WTC11 (cell line): ENCODE data around the gene UCK1. TPM values are rescaled to one million over a fixed set of nuclear protein-coding genes. Genes with fewer than 3 reads are reported as not detected.

ENCODE experiments used
- ATAC-seq: fragments of 200-7000 bp; cut with Tn5 transposase; 2 replicates; pipeline ENCODE4 v1.10.0; 2021; ENCODE audit warnings: mild to moderate bottlenecking, moderate library complexity
- CTCF ChIA-PET: fragments of 300-600 bp; sonication (Branson Sonifier 250); formaldehyde crosslinking; loops from one replicate; lab custom pipeline; 2021; ENCODE audit warnings: antibody characterized with exemption; lab: Charles Lee
- POLR2A ChIA-PET: fragments of 350-600 bp; sonication (Branson Sonifier 250); formaldehyde crosslinking; loops from one replicate; lab custom pipeline; 2021; ENCODE audit warnings: antibody characterized with exemption; lab: Charles Lee
- DNase-seq: peaks from one replicate; pipeline ENCODE4 v3.0.0; 2021; ENCODE audit warnings: low spot score
- H3K27ac Mint-ChIP-seq: 2 replicates; pipeline ENCODE4 v1.8.0; 2021; ENCODE audit warnings: mixed read lengths
- H3K27me3 Mint-ChIP-seq: 2 replicates; pipeline ENCODE4 v1.8.0; 2021; ENCODE audit warnings: low read depth, mild to moderate bottlenecking, moderate library complexity, mixed read lengths
- H3K36me3 Mint-ChIP-seq: 2 replicates; pipeline ENCODE4 v1.8.0; 2021; ENCODE audit warnings: mixed read lengths
- H3K4me1 Mint-ChIP-seq: 2 replicates; pipeline ENCODE4 v1.8.0; 2022; ENCODE audit warnings: mixed read lengths
- H3K4me3 Mint-ChIP-seq: 2 replicates; pipeline ENCODE4 v1.8.0; 2021; ENCODE audit warnings: mild to moderate bottlenecking, moderate library complexity, mixed read lengths
- H3K9me3 Mint-ChIP-seq: 2 replicates; pipeline ENCODE4 v1.8.0; 2021; ENCODE audit warnings: mixed read lengths
- ATF3 ChIP-seq: sonication (generic); formaldehyde crosslinking; conservative IDR thresholded peaks from 2 replicates; pipeline ENCODE4 v1.8.1; 2022; ENCODE audit warnings: mild to moderate bottlenecking, missing genetic modification reagents
- CDX4 ChIP-seq: fragments of 250-450 bp; sonication (Bioruptor Pico); IDR thresholded peaks from 2 replicates; pipeline ENCODE4 v1.9.0; 2021; ENCODE audit warnings: moderate library complexity, mild to moderate bottlenecking, inconsistent platforms, borderline replicate concordance
- CREM ChIP-seq: sonication (generic); formaldehyde crosslinking; IDR thresholded peaks from 2 replicates; pipeline ENCODE4 v1.8.1; 2022; ENCODE audit warnings: mild to moderate bottlenecking, missing genetic modification reagents, moderate library complexity
- E2F4 ChIP-seq: sonication (generic); formaldehyde crosslinking; IDR thresholded peaks from 2 replicates; pipeline ENCODE4 v1.8.1; 2022; ENCODE audit warnings: low read depth, mild to moderate bottlenecking, moderate library complexity, missing genetic modification reagents, borderline replicate concordance
- FOXJ3 ChIP-seq: sonication (generic); formaldehyde crosslinking; IDR thresholded peaks from 2 replicates; pipeline ENCODE4 v1.9.0; 2021; ENCODE audit warnings: missing genetic modification reagents, mild to moderate bottlenecking, borderline replicate concordance
- FOXP1 ChIP-seq: sonication (generic); formaldehyde crosslinking; IDR thresholded peaks from 2 replicates; pipeline ENCODE4 v1.8.0; 2022; ENCODE audit warnings: missing genetic modification reagents, mild to moderate bottlenecking, moderate library complexity, borderline replicate concordance
- GABPB1 ChIP-seq: sonication (generic); formaldehyde crosslinking; IDR thresholded peaks from 2 replicates; pipeline ENCODE4 v1.8.1; 2023; ENCODE audit warnings: mild to moderate bottlenecking, missing genetic modification reagents
- GRHL2 ChIP-seq: fragments of 250-450 bp; sonication (Bioruptor Pico); IDR thresholded peaks from 2 replicates; pipeline ENCODE4 v1.8.0; 2022; ENCODE audit warnings: mild to moderate bottlenecking, moderate library complexity; ENCODE audit not compliant: insufficient replicate concordance, severe bottlenecking
- JUN ChIP-seq: sonication (generic); formaldehyde crosslinking; IDR thresholded peaks from 2 replicates; pipeline ENCODE4 v1.8.0; 2023; ENCODE audit warnings: mild to moderate bottlenecking, missing genetic modification reagents
- MAX ChIP-seq: sonication (generic); formaldehyde crosslinking; IDR thresholded peaks from 2 replicates; pipeline ENCODE4 v1.8.0; 2022; ENCODE audit warnings: mild to moderate bottlenecking, missing genetic modification reagents
- MXD4 ChIP-seq: fragments of 250-450 bp; sonication (Bioruptor Pico); IDR thresholded peaks from 2 replicates; pipeline ENCODE4 v1.8.0; 2021; ENCODE audit warnings: mild to moderate bottlenecking, moderate library complexity, borderline replicate concordance
- MYBL2 ChIP-seq: sonication (generic); formaldehyde crosslinking; IDR thresholded peaks from 2 replicates; pipeline ENCODE4 v1.8.1; 2023; ENCODE audit warnings: mild to moderate bottlenecking, moderate library complexity, missing genetic modification reagents
- NR1H2 ChIP-seq: sonication (generic); formaldehyde crosslinking; IDR thresholded peaks from 2 replicates; pipeline ENCODE4 v1.9.0; 2021; ENCODE audit warnings: mild to moderate bottlenecking, moderate library complexity, missing genetic modification reagents
- NR3C1 ChIP-seq: sonication (generic); formaldehyde crosslinking; conservative IDR thresholded peaks from 2 replicates; pipeline ENCODE4 v1.8.1; 2023; ENCODE audit warnings: low read depth, mild to moderate bottlenecking, missing genetic modification reagents
- PRDM15 ChIP-seq: sonication (generic); formaldehyde crosslinking; IDR thresholded peaks from 2 replicates; pipeline ENCODE4 v1.8.0; 2022; ENCODE audit warnings: missing genetic modification reagents
- PRRX2 ChIP-seq: fragments of 250-450 bp; sonication (Bioruptor Pico); IDR thresholded peaks from 2 replicates; pipeline ENCODE4 v1.8.0; 2021; ENCODE audit warnings: mild to moderate bottlenecking
- RELA ChIP-seq: sonication (generic); formaldehyde crosslinking; IDR thresholded peaks from 2 replicates; pipeline ENCODE4 v1.8.1; 2022; ENCODE audit warnings: missing genetic modification reagents, mild to moderate bottlenecking, borderline replicate concordance
- RORB ChIP-seq: fragments of 250-450 bp; sonication (Bioruptor Pico); IDR thresholded peaks from 2 replicates; pipeline ENCODE4 v1.9.0; 2021; ENCODE audit warnings: mild to moderate bottlenecking
- SMAD3 ChIP-seq: sonication (generic); formaldehyde crosslinking; IDR thresholded peaks from 2 replicates; pipeline ENCODE4 v1.8.0; 2022; ENCODE audit warnings: missing genetic modification reagents, mild to moderate bottlenecking, borderline replicate concordance
- TEAD1 ChIP-seq: sonication (generic); formaldehyde crosslinking; IDR thresholded peaks from 2 replicates; pipeline ENCODE4 v1.8.0; 2022; ENCODE audit warnings: mild to moderate bottlenecking, missing genetic modification reagents
- TP53 ChIP-seq: sonication (generic); formaldehyde crosslinking; IDR thresholded peaks from 2 replicates; pipeline ENCODE4 v1.8.1; 2023; ENCODE audit warnings: mild to moderate bottlenecking, missing genetic modification reagents
- ZBTB43 ChIP-seq: sonication (generic); formaldehyde crosslinking; IDR thresholded peaks from 2 replicates; pipeline ENCODE4 v1.8.1; 2023; ENCODE audit warnings: mild to moderate bottlenecking, missing genetic modification reagents
- ZNF512 ChIP-seq: sonication (generic); formaldehyde crosslinking; IDR thresholded peaks from 2 replicates; pipeline ENCODE4 v1.8.1; 2022; ENCODE audit warnings: missing genetic modification reagents, borderline replicate concordance
- ZSCAN18 ChIP-seq: fragments of 250-450 bp; sonication (Bioruptor Pico); IDR thresholded peaks from 2 replicates; pipeline ENCODE4 v2.1.2; 2022; ENCODE audit warnings: mild to moderate bottlenecking, moderate library complexity
- total RNA-seq: library from RNA; stranded (reverse); gene quantifications from 3 replicates; pipeline ENCODE4 v1.2.3, GENCODE V29; 2021

The UCK1 gene
- total RNA-seq, 1 experiment from 2014 or later = 29.6 TPM

- Mint-ChIP-seq H3K27me3 (no peaks in the 10 kb centered on the region; the same call in 1 of the 2 replicates), H3K36me3 (peaks cover 85% of the 10 kb centered on the region)
- no peak for TF ChIP-seq NR1H2 (CRISPR knock-in tag)
- TF ChIP-seq RORB (CRISPR knock-in tag) = no peak
- TF ChIP-seq FOXJ3 (CRISPR knock-in tag) = no peak
- TF ChIP-seq PRDM15 (CRISPR knock-in tag) = no peak
- TF ChIP-seq RELA (CRISPR knock-in tag) = no peak
- no peak for TF ChIP-seq TEAD1 (CRISPR knock-in tag)
- no peak for TF ChIP-seq SMAD3 (CRISPR knock-in tag)
- no peak for TF ChIP-seq ATF3 (CRISPR knock-in tag)
- no peak for TF ChIP-seq MXD4 (CRISPR knock-in tag)
- TF ChIP-seq, all 79 proteins: peak for 0
- Mint-ChIP-seq H3K9me3 (no peaks in the 10 kb centered on the region), H3K4me3 (no peak overlapping the region), H3K27ac (peak overlapping the region; percentile 57), H3K4me1 (no peaks in the 10 kb centered on the region)
- no peak for ATAC-seq
- POLR2A ChIA-PET = no interaction called here
- CTCF ChIA-PET = interaction anchor here (1.2 kb wide), 1 partner anchor 107 kb away, joined by 3 read pairs; no protein-coding TSS in a partner anchor
- no peak for DNase-seq
Measured at GRCh38 chr9:131474711-131475110, 56.4 kb downstream of the UCK1 start.

- ATAC-seq = no peak
- Mint-ChIP-seq H3K27me3 (no peaks in the 10 kb centered on the region; the same call in 1 of the 2 replicates), H3K9me3 (no peaks in the 10 kb centered on the region), H3K4me1 (no peaks in the 10 kb centered on the region), H3K4me3 (no peak overlapping the region), H3K36me3 (peaks cover 82% of the 10 kb centered on the region), H3K27ac (0 out of 2 replicates have a peak overlapping the region, but pooled peaks have one; percentile 33)
- DNase-seq = no peak
- CTCF ChIA-PET = interaction anchor here (1.2 kb wide), 1 partner anchor 107 kb away, joined by 3 read pairs; no protein-coding TSS in a partner anchor
- POLR2A ChIA-PET = no interaction called here
- TF ChIP-seq GABPB1 (CRISPR knock-in tag) (no peak), ZNF512 (CRISPR knock-in tag) (no peak), CREM (CRISPR knock-in tag) (no peak), MXD4 (CRISPR knock-in tag) (no peak), PRRX2 (CRISPR knock-in tag) (no peak), ZSCAN18 (CRISPR knock-in tag) (no peak), JUN (no peak), TP53 (CRISPR knock-in tag) (no peak), GRHL2 (CRISPR knock-in tag) (no peak), MYBL2 (no peak), FOXP1 (no peak), ZBTB43 (CRISPR knock-in tag) (no peak), CDX4 (CRISPR knock-in tag) (no peak), MAX (CRISPR knock-in tag) (no peak), NR3C1 (CRISPR knock-in tag) (no peak), E2F4 (CRISPR knock-in tag) (no peak)
Measured at GRCh38 chr9:131473891-131474290, 57.2 kb downstream of the UCK1 start.
